CD14-positive monocyte (primary cell): Measurements from ENCODE around the gene DYNLT3. TPM values are rescaled to one million over a fixed set of nuclear protein-coding genes. Genes with fewer than 3 reads are reported as not detected.

ENCODE experiments used
- DNase-seq, 3 donors: peaks; one replicate each; pipeline ENCODE4 v3.0.0-alpha.2; 2011 to 2022
- H2AFZ ChIP-seq: 2 replicates; pipeline ENCODE4 v1.6.0; 2012; ENCODE audit warnings: mild to moderate bottlenecking, low read depth, low read length, inconsistent platforms; ENCODE audit not compliant: insufficient read depth, poor library complexity, severe bottlenecking
- H3K27ac ChIP-seq, 2 donors: 1 replicate in 1 of 2; 2 replicates in 1 of 2; pipeline ENCODE4 v1.5.1; 2012 to 2013; ENCODE audit warnings: low read length in 2 of 2, control low read depth in 1 of 2, inconsistent platforms in 1 of 2, low read depth in 1 of 2, mild to moderate bottlenecking in 1 of 2
- H3K27me3 ChIP-seq, 2 donors: one replicate each; pipeline versions ENCODE4 v1.6.0 to v1.6.1; 2011 to 2013; ENCODE audit warnings: low read length in 2 of 2; ENCODE audit not compliant: control insufficient read depth in 2 of 2, insufficient read depth in 2 of 2
- H3K36me3 ChIP-seq, 2 donors: replicated peaks in 1 of 2; 1 replicate in 1 of 2; 2 replicates in 1 of 2; pipeline versions ENCODE4 v1.5.1 to v1.6.1; 2012 to 2013; ENCODE audit warnings: low read length in 2 of 2, control low read depth in 1 of 2, inconsistent platforms in 1 of 2, mild to moderate bottlenecking in 1 of 2; ENCODE audit not compliant: insufficient read depth in 2 of 2, control insufficient read depth in 1 of 2
- H3K4me1 ChIP-seq, 2 donors: 1 replicate in 1 of 2; 2 replicates in 1 of 2; pipeline versions ENCODE4 v1.5.1 to v1.6.1; 2012 to 2013; ENCODE audit warnings: low read length in 2 of 2, control low read depth in 1 of 2, inconsistent platforms in 1 of 2, mild to moderate bottlenecking in 1 of 2, moderate library complexity in 1 of 2; ENCODE audit not compliant: insufficient read depth in 2 of 2, control insufficient read depth in 1 of 2
- H3K4me2 ChIP-seq: replicated peaks from 2 replicates; pipeline ENCODE3; 2012; ENCODE audit warnings: low read length, moderate library complexity, mild to moderate bottlenecking; ENCODE audit not compliant: poor library complexity, severe bottlenecking; ENCODE audit errors: extremely low read depth
- H3K4me3 ChIP-seq, 3 experiments: fragments of 200-600 bp in 1 of 3; sonication (generic) in 1 of 3; replicated peaks in 1 of 3; 1 replicate in 2 of 3; 2 replicates in 1 of 3; pipeline ENCODE4 v1.5.1; 2011 to 2013; ENCODE audit warnings: low read length in 3 of 3, mild to moderate bottlenecking in 3 of 3, control low read depth in 2 of 3, low read depth in 2 of 3, inconsistent platforms in 1 of 3, moderate library complexity in 1 of 3
- H3K79me2 ChIP-seq: 2 replicates; pipeline ENCODE4 v1.6.0; 2012; ENCODE audit warnings: mild to moderate bottlenecking, control low read depth, inconsistent platforms, low read length, moderate library complexity; ENCODE audit not compliant: insufficient read depth
- H3K9ac ChIP-seq: 2 replicates; pipeline ENCODE4 v1.6.0; 2017; ENCODE audit warnings: low read length, mild to moderate bottlenecking; ENCODE audit not compliant: insufficient read depth, poor library complexity, severe bottlenecking
- H3K9me3 ChIP-seq, 2 donors: replicated peaks in 1 of 2; 1 replicate in 1 of 2; 2 replicates in 1 of 2; pipeline versions ENCODE4 v1.5.1 to v1.6.1; 2012 to 2013; ENCODE audit warnings: low read length in 2 of 2, control low read depth in 1 of 2; ENCODE audit not compliant: control insufficient read depth in 1 of 2, insufficient read depth in 1 of 2
- H4K20me1 ChIP-seq: 2 replicates; pipeline ENCODE4 v1.6.0; 2012; ENCODE audit warnings: mild to moderate bottlenecking, low read length, control low read depth, moderate library complexity; ENCODE audit not compliant: insufficient read depth
- H3K27ac Mint-ChIP-seq, 7 donors: one replicate each; pipeline ENCODE4 v1.8.0; 2020; ENCODE audit warnings: mild to moderate bottlenecking in 7 of 7, mixed read lengths in 7 of 7, moderate library complexity in 6 of 7, inconsistent platforms in 2 of 7
- H3K27me3 Mint-ChIP-seq, 3 donors: one replicate each; pipeline ENCODE4 v1.8.0; 2021 to 2022; ENCODE audit warnings: low read depth in 3 of 3, mild to moderate bottlenecking in 3 of 3, mixed read lengths in 3 of 3, moderate library complexity in 3 of 3, inconsistent platforms in 1 of 3
- H3K36me3 Mint-ChIP-seq, 2 donors: one replicate each; pipeline ENCODE4 v1.8.0; 2020; ENCODE audit warnings: mixed read lengths in 2 of 2, inconsistent platforms in 1 of 2, mild to moderate bottlenecking in 1 of 2
- H3K4me1 Mint-ChIP-seq: one replicate; pipeline ENCODE4 v1.8.0; 2020; ENCODE audit warnings: mild to moderate bottlenecking, mixed read lengths
- H3K4me3 Mint-ChIP-seq, 2 donors: one replicate each; pipeline ENCODE4 v1.8.0; 2020; ENCODE audit warnings: mild to moderate bottlenecking in 2 of 2, mixed read lengths in 2 of 2, moderate library complexity in 1 of 2
- H3K9me3 Mint-ChIP-seq, 7 donors: one replicate each; pipeline ENCODE4 v1.8.0; 2020 to 2022; ENCODE audit warnings: mixed read lengths in 7 of 7, mild to moderate bottlenecking in 6 of 7, moderate library complexity in 6 of 7, inconsistent platforms in 2 of 7
- CTCF ChIP-seq: fragments of 200-600 bp; IDR thresholded peaks from one replicate; pipeline ENCODE4 v1.8.0; 2022; ENCODE audit warnings: antibody characterized with exemption, mild to moderate bottlenecking
- WGBS: methylation state at CpG from one replicate; pipeline ENCODE4 v1.1.5; 2013; ENCODE audit warnings: missing lambda C conversion rate; ENCODE audit not compliant: insufficient coverage; 5-methylcytosine and 5-hydroxymethylcytosine counted together
- intact Hi-C, 2 donors: fragments of 100-400 bp; cut with micrococcal nuclease; formaldehyde crosslinking; loops; one replicate each; pipeline versions ENCODE4 v1.15.0 to v1.15.1; 2023
- polyA plus RNA-seq, 3 donors: library from polyadenylated mRNA; depleted of rRNA in 1 of 3; unstranded in 2 of 3; stranded (reverse) in 1 of 3; fragments of 300-500 nt in 2 of 3; fragments of >200 nt in 1 of 3; fragmentation: Illumina TruSeq in 2 of 3; gene quantifications; 1 replicate in 2 of 3; 2 replicates in 1 of 3; pipeline ENCODE4 v1.2.3, GENCODE V29; 2012 to 2021

Gene DYNLT3
- polyA plus RNA-seq, 3 donors, result 9.4 to 21.9 (median 15.2) TPM

GRCh38 chrX:37800717-37801116, 46.7 kb downstream of the DYNLT3 start:
- peaks cover 0 to 3% (median 0%) of the 10 kb centered on the region in 3 donors for H3K27me3 Mint-ChIP-seq
- Histone ChIP-seq H3K36me3 (peaks cover 81 to 87% of the 10 kb centered on the region in 2 donors), H4K20me1 (peaks cover 7% of the 10 kb centered on the region), H3K27me3 (no peaks in the 10 kb centered on the region), H3K27ac (peak overlapping the region in 1 of 2 donors; percentile 79), H3K4me2 (peak overlapping the region; percentile 43), H3K79me2 (peaks cover 53% of the 10 kb centered on the region), H3K4me3 (peak overlapping the region in 1 of 3 experiments; percentile 29), H3K9ac (no peak overlapping the region), H3K9me3 (no peaks in the 10 kb centered on the region), H2AFZ (no peak overlapping the region), H3K4me1 (peaks cover 88 to 100% of the 10 kb centered on the region in 2 donors)
- no peak overlapping the region for H3K4me3 Mint-ChIP-seq
- TF ChIP-seq CTCF, result no peak
- intact Hi-C loops, result no loop called here
- peaks cover 79 to 91% of the 10 kb centered on the region in 2 donors for H3K36me3 Mint-ChIP-seq
- H3K4me1 Mint-ChIP-seq, result peaks cover 77% of the 10 kb centered on the region
- H3K27ac Mint-ChIP-seq, result peak overlapping the region; percentile 84 to 97 (median 90)
- H3K9me3 Mint-ChIP-seq, result no peaks in the 10 kb centered on the region
- DNase-seq, result peak; percentile 44 to 87 (median 84)

- Histone ChIP-seq H4K20me1 (peaks cover 14% of the 10 kb centered on the region), H3K27me3 (no peaks in the 10 kb centered on the region), H3K36me3 (peaks cover 81 to 88% of the 10 kb centered on the region in 2 donors), H3K4me1 (peaks cover 89 to 100% of the 10 kb centered on the region in 2 donors), H3K27ac (peak overlapping the region; percentile 12 to 79), H2AFZ (no peak overlapping the region), H3K4me2 (peak overlapping the region; percentile 43), H3K79me2 (peaks cover 45% of the 10 kb centered on the region), H3K4me3 (peak overlapping the region in 1 of 3 experiments; percentile 29), H3K9ac (no peak overlapping the region), H3K9me3 (no peaks in the 10 kb centered on the region)
- peaks cover 0 to 2% (median 0%) of the 10 kb centered on the region in 3 donors for H3K27me3 Mint-ChIP-seq
- peak in 1 of 3 donors; percentile 53 for DNase-seq
- TF ChIP-seq CTCF, result no peak
- intact Hi-C loops, result no loop called here
- no CpG with 5 or more reads among the region's 2 CpGs for WGBS
- peak overlapping the region in 1 of 2 donors; percentile 39 for H3K4me3 Mint-ChIP-seq
- peak overlapping the region; percentile 73 to 95 (median 87) for H3K27ac Mint-ChIP-seq
- H3K36me3 Mint-ChIP-seq, result peaks cover 81 to 92% of the 10 kb centered on the region in 2 donors
- no peaks in the 10 kb centered on the region for H3K9me3 Mint-ChIP-seq
- H3K4me1 Mint-ChIP-seq, result peaks cover 79% of the 10 kb centered on the region
Observed at GRCh38 chrX:37799936-37800335, 47.4 kb downstream of the DYNLT3 start.
